ENCODE data around the gene RELN.
"Not testable (repeated sequence)": the region's sequence is repeated elsewhere in the genome, so short reads cannot be mapped to it uniquely, and the experiment has no call there.

Gene RELN

DNA sequence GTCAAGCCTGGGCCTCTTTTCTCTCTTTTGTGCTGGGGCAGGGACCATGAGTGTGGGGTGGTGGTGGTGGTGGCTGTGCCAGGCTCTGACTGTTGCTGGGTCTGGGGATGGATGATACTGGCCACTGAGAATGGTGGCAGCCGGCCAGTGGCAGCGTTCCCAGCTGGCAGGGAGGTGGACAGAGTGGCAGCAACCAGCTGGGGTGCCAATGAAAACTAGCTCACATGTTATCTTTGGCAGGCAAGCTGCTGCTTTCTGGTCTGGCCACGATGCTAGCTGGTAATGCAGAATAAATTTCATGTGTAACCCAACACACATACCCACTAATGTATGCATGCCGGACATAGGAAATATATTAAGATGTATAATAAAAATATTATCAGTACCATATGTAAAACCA is 448.4 kb downstream of the RELN start:
- no peak for DNase-seq

DNA sequence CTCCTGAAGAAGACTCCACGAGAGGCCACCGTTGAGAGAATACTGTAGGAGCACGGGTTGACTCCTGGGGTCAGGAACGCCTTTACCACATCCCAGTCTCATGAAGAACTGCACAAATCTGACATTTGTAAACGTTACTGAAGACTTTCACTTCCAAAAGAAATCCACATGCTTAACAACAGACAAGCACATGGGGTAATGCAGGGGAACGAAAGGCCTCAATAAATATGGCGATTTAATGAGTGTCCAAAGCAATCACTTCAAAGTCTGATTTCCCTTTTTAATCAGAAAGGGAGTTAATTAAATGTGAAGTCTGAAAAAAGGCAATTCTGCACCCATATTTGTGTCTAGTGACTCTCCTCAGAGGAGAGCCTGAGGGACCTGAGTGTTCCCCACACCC is 449.1 kb downstream of the RELN start:
- no peak for DNase-seq

DNA sequence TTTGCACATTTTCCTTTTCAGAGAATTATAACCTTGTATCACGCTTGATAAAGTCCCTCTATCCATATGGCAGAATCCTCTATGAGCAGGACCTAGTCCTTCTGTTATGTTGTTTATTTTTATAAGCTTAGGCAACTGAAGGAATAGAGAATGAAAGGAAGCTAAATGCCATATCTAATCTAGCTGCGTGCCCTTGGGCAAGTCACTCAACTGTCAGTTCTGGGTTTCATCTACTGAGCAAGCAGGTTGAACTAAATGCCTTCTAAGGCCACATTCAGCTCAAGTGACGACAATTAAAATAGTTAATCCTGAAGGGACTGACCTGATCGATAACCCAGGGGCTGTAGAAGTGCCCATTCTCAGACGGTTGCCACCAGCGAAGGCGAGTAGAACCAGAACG is 449.6 kb downstream of the RELN start:
- DNase-seq: no peak

DNA sequence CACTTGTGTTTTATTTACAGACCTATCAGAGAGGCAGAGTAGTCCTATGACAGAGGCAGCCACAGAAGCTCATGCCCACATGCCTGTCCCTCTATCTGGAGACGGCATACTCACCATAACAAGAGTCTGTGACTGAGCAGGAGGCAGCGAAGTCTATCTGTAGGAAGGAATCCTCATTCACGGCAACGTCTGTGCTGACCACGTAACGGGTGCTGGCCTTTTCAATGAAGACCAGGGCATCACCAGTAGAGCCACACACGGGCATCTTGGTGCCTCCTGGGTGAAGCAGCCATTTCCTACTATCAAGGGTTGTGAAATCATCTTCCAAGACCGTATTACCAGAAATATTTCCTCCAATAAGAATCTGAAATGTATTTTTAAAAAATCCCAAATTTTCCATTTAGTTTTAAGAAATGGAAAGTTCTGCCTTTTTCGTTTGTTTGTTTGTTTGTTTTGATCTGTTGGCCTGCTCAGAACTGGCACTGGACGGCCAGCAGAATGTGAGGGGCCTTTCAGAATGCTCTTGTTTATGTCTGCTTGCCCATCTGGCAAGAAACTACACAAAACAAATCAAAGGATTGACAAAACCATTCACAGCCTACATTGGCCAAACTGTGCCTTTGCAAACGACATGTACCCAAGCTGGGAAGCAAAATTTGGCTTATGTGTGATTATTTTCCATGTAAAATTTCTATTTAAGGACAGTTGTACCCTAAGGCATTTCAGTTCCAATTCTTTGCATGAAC is 450.3 kb downstream of the RELN start:
- no peak for DNase-seq

DNA sequence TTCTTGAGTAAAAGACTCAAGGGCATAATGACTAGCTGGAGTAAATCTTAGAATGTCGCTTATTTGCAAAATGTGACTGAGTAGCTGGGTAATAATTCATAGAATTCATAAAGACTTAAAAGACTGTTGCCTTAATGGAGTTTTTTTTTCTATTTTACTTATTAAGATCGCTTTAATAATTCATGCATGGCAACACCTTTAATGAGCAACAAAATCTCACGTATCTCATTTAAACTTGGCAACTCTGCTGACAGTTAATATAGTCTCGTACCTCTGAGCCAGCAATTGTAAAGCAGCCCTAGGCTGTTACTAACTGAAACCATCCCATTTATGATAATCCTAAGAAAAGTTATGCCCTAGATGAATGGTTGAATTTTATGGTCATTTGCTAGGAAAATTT is 455.7 kb downstream of the RELN start:
- DNase-seq: no peak

DNA sequence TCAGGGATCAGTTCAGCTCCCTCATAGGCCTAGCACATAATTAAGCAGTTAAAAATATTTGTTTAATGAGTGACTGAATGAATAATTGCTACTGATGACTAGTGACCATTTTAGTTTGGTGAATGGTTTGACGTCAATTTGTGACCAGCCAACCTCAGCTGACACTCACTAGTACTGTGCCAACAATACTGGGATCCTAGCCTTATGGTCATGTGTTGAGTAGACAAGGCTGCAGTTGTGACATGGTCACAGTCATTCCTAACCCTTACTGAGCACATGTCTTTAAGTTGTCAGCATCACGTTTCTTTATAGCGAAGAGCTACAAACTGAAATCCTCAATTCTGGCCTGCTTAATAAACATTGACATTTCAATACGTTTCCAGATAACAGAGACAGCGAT is 456.5 kb downstream of the RELN start:
- no peak for DNase-seq

DNA sequence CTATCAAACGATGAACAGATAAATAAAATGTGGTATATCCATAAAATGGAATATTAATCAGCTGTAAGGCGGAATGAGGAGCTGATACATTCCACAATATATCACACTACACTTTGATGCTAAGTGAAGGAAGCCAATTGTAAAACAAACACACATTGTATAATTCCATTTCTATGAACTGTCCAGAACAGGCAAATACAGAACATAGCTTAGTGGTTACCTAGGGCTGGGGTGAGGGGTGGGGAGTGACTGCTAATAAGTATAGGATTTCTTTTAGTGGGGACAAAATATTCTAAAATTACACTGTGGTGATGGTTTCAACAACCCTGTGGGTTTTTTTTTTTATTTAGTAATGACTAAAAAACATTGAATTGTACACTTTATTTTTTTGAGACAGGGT is 461.3 kb downstream of the RELN start:
- DNase-seq: no peak

DNA sequence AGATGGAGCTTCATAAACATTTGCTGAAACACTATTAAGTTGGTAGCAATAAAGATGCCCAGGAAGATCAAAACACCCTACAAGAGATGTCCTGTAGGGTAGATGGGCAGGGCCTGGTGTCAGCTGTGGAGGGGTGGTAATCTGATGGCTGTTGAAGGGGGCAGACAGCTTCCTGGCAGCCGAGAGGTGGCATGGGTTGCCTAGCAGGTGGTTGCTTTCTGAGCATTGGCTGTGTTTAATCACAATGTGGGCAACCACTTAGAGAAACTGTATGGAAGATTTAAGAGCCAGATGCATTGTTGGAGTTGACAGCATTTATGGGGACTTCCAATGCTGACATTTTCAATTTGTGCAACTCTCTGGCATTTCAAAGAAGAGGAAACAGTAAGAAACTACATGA is 463.5 kb downstream of the RELN start:
- no peak for DNase-seq

DNA sequence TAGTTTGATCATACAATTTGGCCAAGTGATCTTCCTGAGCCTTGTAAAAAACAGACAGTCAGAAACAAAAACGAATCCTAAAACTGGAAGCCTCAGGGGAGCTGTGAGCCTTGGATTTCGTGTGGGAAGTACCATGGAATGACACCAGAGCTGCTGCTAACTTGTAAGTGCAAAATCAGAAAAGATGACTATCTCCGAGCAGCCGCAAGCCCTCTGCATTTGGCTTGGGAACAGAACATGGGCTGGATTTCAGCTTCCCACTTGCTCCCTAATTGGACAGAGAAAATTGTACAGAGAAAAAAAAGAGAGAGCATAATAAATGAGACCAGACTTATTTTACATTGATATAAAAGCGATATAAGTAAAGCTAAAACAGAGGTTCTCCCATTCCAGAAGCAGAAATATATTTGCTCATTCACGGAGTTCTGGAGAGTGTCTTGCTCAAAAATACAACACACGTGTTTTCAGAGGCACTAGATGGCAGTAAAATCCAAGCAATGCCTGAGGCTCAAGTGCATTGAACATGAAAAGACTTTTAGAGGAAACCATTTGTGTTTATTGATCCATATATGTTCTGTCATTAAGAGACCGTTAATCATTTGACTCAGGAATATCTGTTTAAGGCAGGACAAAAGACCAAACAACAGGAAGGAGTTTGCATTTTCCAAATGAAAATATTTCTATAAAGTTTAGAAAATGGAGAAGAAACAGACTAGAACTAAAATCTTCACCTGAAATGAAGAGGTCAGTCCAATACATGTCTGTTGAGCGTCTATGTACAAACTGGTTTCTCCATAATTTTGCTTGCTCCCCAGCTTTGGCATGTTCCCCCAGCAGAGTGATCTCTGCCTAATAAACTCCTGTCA is 465.2 kb downstream of the RELN start:
- no peak for DNase-seq

DNA sequence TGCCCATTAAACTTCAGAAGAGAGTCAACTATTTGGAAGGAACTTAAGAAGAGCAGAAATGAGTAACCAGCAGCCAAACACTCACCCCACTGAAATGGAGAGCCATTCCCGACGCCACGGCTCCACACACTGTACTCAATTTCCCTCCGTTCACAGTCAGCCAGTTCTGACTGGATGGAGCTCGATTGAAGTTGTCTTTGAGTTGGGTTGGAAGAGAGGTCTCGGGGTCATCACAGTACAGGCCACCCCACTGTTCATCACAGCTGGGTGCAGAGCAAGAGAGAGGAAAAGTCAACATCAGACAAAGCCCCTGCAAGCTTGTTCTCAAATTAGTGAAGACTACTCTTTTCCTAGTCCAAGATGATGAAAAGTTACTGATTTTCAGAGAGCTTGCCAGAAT is 467.5 kb downstream of the RELN start:
- DNase-seq: no peak

DNA sequence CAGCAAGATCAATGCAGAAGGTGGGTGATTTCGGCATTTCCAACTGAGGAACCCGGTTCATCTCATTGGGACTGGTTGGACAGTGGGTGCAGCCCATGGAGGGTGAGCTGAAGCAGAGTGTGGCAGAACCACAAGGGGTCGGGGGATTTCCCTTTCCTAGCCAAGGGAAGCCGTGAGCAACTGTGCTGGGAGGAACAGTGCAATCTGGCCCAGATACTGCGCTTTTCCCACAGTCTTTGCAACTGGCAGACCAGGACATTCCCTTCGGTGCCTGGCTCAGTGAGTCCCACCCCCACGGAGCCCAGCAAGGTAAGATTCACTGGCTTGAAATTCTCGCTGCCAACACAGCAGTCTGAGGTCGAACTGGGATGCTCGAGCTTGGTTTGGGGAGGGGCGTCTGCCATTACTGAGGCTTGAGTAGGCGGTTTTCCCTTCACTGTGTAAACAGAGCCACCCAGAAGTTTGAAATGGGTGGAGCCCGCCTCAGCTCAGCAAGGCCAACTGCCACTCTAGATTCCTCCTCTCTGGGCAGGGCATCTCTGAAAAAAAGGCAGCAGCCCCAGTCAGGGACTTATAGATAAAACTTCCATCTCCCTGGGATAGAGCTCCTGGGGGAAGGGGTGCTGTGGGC is 484.8 kb downstream of the RELN start:
- DNase-seq: no peak

DNA sequence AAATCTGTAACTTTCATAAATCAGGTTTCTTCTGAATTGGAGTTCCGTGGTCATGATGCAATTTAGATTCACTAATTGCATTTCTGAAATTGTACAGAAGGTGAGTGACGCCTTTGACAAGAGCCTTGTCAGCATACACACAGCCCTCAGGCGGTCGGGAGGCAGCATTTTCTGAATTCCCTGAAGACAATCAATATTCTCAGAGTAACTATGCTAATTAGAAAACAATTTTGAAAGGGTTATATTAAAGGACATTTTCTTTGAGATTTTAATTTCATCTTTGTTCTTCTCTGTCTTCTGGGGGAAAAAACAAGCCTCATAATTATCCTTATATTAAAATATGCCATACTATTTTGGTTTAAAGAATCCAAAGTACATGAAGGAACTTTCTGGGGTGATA is 488.3 kb downstream of the RELN start:
- DNase-seq: no peak

DNA sequence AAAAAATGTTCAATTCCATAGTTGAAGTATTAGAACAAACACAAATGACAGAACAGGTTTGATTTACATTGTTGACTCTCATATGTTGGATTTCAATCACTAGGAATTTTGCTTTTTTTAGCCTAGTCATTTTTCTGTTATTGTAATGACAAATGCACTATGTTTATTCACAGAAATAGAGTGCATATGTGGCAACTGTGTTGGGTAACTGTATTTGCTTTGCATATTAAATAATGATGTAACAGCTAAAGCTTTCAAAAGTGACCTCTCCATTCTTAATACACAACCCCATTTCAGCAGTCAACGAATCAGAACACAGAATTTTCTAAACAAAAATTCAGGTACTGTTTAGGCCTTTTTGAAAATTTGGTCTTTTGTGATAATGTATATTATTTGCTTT is 489.5 kb downstream of the RELN start:
- DNase-seq: no peak

DNA sequence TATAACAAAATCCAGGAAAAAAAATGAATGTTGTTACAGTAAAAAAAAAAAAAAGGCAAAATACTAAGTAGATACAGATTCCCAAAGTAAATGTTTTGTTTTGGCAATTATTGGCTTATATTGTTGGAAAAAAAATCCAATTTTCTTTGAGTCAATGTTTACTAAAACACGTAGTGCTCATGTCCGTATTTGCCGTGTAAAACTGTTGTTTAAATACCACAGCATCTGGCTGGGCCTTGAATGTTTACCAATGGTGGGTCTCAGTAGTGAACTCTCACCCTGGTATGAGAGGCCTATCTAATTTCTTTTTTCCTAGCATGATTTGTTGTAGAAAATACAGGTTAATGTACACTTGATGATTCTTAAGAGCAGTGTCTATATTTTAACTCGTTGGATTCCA is 502.0 kb downstream of the RELN start:
- DNase-seq: no peak

DNA sequence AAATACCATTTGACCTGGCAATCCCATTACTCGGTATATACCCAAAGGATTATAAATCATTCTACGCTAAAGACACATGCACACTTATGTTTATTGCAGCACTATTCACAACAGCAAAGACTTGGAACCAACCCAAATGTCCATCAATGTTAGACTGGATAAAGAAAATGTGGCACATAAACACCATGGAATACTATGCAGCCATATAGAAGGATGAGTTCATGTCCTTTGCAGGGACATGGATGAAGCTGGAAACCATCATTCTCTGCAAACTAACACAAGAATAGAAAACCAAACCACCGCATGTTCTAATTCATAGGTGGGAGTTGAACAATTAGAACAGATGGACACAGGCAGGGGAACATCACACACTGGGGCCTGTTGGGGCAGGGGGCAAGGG is 502.6 kb downstream of the RELN start:
- not testable (repeated sequence) for DNase-seq

DNA sequence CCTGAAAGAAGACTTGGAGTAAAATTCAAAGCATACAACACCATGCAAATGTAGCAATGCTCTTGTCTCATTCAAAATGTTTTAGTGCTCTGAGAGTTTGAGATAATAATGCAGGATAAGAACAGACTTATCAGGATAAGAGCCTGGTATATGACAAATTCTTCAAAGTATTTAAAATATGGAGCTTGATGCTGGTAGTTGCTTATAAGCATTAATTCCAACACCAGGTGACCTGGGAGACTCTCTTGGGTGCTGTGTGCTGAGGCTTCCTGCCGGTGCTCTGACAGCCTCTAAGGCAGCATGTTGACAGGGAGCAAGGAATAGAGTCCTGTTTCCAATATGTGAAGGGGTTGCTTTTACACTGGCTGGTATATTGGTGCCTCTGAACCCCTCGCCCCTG is 508.7 kb downstream of the RELN start:
- no peak for DNase-seq

DNA sequence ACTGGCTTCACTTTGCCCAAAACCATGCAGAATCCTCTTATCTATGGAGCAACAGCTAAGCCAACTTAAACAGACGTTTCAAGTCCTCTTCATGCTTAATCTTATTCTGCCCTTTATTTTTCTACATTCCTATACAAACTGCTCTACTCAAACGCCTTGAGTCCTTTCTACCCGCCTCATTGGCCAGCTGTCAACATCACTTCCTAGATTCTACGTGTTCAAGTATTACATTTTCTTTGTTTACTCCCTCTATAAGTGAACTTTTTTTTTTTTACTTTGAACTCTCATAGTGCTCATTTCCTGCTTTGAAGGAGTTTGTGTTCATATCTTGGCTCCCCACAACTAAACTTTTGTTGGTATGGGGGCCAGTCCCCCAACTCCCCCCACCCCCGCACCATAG is 514.5 kb downstream of the RELN start:
- DNase-seq: no peak

DNA sequence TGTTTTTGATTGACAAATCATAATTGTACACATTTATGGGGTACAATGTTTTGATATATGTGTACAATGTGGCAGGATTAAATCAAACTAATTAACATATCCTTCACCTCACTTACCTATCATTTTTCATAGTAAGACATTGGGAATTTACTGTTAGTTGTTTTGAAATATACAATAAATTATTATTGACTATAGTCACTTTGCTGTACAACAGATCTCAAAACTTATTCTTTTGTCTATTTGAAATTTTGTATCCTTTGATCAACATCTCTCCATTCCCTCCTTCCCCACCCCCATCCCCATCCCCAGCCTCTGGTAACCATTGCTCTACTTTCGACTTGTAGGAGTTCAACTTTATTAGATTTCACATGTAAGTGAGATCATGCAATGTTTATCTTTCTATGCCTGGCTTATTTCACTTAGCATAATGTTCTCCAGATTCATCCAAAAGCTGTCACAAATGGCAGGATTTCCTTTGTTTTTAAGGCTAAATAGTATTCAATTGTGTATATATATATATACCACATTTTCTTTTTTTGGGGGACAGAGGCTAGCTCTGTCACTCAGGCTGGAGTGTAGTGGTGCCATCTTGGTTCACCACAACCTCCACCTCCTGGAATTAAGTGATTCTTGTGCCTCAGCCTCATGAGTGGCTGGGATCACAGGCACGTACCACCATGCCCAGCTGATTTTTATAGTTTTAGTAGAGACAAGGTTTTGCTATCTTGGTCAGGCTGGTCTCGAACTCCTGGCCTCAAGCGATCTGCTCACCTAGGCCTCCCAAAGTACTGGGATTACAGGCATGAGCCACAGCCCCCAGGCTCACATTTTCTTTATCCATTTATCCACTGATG is 520.1 kb downstream of the RELN start:
- DNase-seq: no peak

DNA sequence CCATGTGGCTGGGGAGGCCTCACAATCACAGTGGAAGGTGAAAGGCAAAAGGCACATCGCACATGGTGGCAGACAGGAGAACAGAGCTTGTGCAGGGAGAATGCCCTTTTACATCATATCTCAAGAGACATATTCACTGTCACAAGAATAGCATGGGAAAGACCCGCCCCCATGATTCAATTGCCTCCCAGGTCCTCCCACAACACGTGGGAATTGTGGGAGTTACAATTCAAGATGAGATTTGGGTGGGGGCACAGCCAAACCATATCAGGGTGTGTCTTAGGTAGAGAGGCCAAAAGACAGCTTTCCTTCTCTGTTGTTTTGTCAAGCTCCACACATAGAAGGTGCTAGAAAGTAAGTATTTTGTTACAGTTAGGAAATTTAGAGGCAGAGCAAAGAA is 522.6 kb downstream of the RELN start:
- no peak for DNase-seq

DNA sequence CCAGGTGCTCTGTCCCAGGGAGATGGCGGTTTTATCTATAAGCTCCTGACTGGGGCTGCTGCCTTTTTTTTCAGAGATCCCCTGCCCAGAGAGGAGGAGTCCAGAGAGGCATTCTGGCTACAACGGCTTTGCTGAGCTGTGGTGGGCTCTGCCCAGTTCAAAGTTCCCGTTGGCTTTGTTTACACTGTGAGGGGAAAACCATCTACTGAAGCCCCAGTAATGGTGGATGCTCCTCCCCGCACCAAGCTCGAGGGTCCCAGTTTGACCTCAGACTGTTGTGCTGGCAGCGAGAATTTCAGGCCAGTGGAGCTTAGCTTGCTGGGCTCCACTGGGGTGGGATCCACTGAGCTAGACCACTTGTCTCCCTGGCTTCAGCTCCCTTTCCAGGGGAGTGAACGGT is 527.1 kb downstream of the RELN start:
- no peak for DNase-seq

DNA sequence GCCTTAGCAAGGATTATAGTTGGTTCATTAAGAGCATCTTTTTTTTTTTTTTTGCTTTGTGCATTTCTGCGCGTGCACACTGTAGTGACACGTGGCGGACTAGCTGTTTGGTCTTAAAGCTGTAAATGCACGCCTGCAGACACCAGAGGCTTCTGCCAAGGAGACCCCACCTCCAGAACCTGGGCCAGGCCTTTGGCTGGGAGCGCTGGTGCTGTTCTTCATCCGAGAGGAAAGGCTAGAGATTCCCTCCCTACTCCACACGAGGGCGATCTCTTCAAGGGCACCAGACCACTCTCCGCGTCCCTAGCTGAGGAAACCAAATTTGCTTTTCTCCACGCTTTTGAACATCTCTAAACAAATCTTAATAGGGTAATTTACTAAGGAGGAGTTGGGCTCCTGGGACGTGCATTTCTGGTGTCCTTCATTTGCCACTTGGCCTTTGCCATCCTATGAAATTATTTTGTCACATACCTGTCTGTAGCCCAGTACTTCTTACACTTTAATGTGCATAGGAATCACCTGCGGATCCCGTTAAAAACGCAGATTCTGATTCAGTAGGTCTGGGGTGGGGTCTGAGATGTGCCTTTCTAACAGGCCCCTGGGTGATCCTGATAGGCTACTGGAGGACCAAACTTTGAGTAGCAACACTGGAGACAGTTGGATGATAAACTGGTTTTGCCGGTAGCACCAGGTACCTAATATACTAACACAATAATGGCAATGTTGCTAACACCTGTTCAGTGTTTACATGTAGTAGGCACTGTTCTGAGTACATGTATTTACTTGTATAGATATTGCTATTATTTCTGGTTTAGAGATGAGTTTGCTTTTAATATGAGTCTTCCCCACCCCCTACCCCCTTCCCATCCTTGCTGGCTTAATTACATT is 542.1 kb downstream of the RELN start:
- peak; percentile 8 for DNase-seq

DNA sequence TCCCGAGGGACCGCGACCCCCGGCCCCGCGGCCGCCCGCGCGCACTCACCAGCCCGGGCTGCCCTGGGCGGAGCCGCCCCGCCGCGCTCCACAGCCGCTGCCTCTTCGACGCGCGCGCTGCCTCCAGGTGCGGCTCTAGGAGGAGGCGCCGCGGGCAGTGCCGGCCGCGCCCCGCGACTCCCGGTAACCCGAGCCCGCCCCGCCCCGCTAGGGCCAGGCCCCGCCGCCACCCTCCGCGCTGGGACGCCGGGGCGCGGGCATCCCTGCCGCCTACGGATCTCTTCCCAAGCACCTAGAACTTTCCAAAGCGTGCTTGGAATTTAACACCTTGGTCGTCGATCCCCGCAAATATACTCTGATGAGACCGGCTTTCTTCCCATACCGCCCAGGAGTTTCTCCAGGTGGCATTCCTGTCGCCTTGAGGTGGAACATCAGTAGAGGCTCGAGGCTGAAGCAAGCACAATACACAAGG is 543.4 kb downstream of the RELN start, which contains the start of gene SLC26A5:
TSS of gene SLC26A5 (minus strand) at position 159 of the 472 bp plus-strand sequence. CDS start 24,693 bp downstream, outside the sequence.
- no peak for DNase-seq
